ENCODE results near the gene FBXO21. TPM values are rescaled to one million over a fixed set of nuclear protein-coding genes. Genes with fewer than 3 reads are reported as not detected.
"Not testable (repeated sequence)": the region's sequence is repeated elsewhere in the genome, so short reads cannot be mapped to it uniquely, and the experiment has no call there.

FBXO21 gene
- total RNA-seq, 1 donor from 2014 or later: 35.4 TPM

DNA sequence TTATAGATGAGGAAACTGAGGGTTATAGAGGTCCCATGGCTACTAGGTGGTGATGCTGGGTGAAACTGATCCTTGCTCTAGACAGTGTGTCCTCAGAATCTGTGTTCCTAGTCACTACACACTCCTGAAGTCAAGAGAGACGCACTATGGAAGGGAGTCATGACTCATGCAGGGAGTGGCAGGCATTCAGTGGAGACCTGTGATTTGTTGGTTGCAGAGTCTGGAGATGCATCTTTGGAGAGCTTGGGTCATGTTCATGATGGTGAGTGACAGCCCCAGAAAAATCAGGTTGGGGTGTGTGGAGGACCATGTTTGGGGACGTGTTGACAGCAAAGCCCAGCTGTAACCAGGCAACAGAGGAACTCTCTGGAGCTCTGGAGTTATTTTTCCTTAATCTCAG lies 38.0 kb upstream of the FBXO21 start:
- ATAC-seq (no peak), DNase-seq (no peak)
- Histone ChIP-seq H3K4me3 (no peak overlapping the region), H3K9me3 (no peaks in the 10 kb centered on the region), H3K4me1 (no peaks in the 10 kb centered on the region), H3K27me3 (ENCODE audit: low read depth) (peaks cover 5% of the 10 kb centered on the region), H3K36me3 (no peaks in the 10 kb centered on the region), H3K27ac (no peak overlapping the region)
- intact Hi-C loops (cut with DNase I): no loop called here
- TF ChIP-seq, protein P1, sequence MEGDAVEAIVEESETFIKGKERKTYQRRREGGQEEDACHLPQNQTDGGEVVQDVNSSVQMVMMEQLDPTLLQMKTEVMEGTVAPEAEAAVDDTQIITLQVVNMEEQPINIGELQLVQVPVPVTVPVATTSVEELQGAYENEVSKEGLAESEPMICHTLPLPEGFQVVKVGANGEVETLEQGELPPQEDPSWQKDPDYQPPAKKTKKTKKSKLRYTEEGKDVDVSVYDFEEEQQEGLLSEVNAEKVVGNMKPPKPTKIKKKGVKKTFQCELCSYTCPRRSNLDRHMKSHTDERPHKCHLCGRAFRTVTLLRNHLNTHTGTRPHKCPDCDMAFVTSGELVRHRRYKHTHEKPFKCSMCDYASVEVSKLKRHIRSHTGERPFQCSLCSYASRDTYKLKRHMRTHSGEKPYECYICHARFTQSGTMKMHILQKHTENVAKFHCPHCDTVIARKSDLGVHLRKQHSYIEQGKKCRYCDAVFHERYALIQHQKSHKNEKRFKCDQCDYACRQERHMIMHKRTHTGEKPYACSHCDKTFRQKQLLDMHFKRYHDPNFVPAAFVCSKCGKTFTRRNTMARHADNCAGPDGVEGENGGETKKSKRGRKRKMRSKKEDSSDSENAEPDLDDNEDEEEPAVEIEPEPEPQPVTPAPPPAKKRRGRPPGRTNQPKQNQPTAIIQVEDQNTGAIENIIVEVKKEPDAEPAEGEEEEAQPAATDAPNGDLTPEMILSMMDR (IDR thresholded peaks at IDR 0.05): no peak

DNA sequence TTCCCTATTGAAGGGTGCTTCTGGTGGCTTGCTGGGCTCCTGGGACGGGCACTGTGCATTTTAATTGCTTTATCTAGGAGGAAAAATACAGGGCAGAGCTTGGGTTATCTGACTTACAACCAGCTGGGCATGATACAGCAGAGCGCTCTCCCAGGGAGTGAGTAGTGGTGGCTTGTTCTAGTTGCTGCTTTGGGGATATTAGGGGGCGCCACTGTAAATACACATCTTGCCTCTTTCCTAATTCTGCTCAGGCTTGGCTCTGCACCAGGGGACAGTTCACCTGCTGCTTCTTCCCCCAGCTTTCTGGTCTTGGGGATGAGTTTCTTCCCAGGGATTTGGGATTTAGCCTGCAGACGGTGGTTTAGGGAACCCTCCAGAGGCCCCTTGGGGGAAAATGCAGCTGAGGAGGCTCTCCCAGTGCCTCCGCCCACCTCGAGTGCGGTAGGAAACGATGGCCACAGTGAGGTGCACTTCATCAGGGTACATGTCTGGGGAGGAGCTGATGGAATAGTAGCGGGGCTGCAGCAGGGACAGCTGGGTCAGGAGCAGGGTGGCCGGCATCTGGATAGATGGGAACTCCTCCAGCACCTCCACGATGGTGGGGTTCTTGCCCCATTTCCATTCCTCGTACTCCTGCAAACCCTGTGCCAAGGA lies 36.9 kb upstream of the FBXO21 start:
- intact Hi-C loops (cut with DNase I): no loop called here
- H3K9me3 ChIP-seq: no peaks in the 10 kb centered on the region

DNA sequence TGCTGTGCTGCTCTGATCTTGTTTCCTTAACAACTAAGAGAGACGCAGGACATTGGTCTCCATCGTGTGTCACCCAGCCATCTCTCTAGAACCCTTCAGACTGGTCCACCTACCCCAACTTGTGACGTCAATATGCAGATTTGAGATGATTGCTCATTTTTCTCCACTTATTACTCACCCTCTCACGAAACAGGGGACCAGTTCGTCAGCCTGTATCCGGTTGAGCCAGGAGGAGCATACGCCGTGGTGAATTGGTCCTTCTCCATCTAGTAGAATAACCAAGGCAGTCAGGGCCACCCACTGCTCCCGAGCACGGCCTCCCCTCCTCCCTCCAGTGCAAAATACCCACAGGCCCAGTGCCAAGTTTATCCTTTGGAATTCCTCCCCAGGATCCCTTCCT lies 36.2 kb upstream of the FBXO21 start:
- Histone ChIP-seq H3K27me3 (ENCODE audit: low read depth) (no peaks in the 10 kb centered on the region), H3K36me3 (no peaks in the 10 kb centered on the region), H3K27ac (no peak overlapping the region), H3K4me3 (no peak overlapping the region), H3K4me1 (no peaks in the 10 kb centered on the region), H3K9me3 (no peaks in the 10 kb centered on the region)
- TF ChIP-seq, protein P1 (IDR thresholded peaks at IDR 0.05): no peak
- intact Hi-C loops (cut with DNase I): no loop called here
- ATAC-seq (no peak), DNase-seq (no peak)

More for the DNA sequence above, 36.9 kb upstream of the FBXO21 start:
- no peak overlapping the region for H3K4me3 ChIP-seq
- peaks cover 5% of the 10 kb centered on the region for H3K27me3 ChIP-seq (ENCODE audit: low read depth)
- H3K4me1 ChIP-seq: no peaks in the 10 kb centered on the region
- H3K36me3 ChIP-seq: no peaks in the 10 kb centered on the region
- ATAC-seq (no peak), DNase-seq (no peak)
- no peak overlapping the region for H3K27ac ChIP-seq
- TF ChIP-seq, protein P1 (IDR thresholded peaks at IDR 0.05): no peak

DNA sequence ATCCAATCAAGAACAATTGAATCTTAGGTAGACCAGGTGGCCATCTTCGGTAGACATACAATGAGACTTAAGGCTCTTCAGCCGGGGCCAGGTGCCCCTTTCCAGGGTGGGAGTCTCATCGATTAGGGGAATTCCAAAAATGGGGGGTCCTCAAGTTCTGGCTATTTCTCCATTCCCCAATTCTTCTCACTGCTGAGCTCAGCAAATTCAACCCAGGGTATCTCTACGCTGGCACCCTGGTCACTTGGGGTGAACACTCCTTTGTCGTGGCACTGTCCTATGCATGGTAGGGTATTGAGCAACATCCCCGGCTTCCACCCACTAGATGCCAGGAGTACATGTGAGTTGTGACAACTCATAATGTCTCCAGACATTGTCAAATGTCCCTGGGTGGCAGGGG lies 34.9 kb upstream of the FBXO21 start:
- TF ChIP-seq, protein P1 (IDR thresholded peaks at IDR 0.05): no peak
- peaks cover 4% of the 10 kb centered on the region for H3K27me3 ChIP-seq (ENCODE audit: low read depth)

DNA sequence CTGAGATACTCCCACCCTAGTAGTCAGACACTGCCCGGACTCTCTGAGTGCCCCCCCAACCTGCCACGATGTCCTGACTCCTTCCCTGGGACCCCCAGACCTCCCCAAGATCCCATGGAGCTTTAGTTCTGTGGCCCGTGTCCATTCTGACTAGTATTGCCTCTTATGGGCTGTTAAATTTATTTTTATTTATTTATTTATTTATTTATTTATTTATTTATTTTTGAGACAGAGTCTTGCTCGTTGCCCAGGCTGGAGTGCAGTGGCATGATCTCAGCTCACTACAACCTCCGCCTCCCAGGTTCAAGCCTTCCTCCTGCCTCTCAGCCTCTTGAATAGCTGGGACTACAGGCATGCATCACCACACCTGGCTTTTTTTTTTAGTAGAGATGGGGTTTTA lies 30.7 kb upstream of the FBXO21 start:
- H3K27me3 ChIP-seq (ENCODE audit: low read depth); H3K36me3 ChIP-seq; H3K27ac ChIP-seq; H3K9me3 ChIP-seq; H3K4me3 ChIP-seq; intact Hi-C loops (cut with DNase I); H3K4me1 ChIP-seq; ATAC-seq; DNase-seq: not testable (repeated sequence)

More for the DNA sequence above, 34.9 kb upstream of the FBXO21 start:
- no peak overlapping the region for H3K27ac ChIP-seq
- ATAC-seq: no peak
- no peaks in the 10 kb centered on the region for H3K9me3 ChIP-seq
- intact Hi-C loops (cut with DNase I): no loop called here
- H3K4me1 ChIP-seq: no peaks in the 10 kb centered on the region
- no peaks in the 10 kb centered on the region for H3K36me3 ChIP-seq
- DNase-seq: no peak
- no peak overlapping the region for H3K4me3 ChIP-seq

DNA sequence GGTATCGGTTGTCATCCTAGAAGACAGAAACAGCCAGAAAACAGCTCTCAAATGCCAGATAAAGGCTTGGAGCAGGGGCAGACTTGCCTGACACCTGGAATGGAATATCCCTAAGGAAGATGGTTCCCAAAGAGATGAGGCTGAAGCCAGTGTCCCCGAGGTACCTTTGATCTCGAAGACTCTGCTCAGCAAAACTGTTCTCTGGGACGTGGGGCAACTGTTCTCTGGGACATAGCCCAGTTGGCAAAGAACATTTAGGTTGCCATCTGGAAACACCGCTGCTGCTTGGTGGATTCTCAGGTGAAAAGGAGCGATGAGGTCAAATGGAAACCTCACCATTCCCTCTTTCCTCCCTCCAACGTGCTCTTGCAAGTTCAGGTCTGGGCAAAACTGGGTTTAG lies 27.9 kb upstream of the FBXO21 start:
- H3K4me1 ChIP-seq: no peaks in the 10 kb centered on the region
- ATAC-seq (no peak), DNase-seq (no peak)
- H3K27ac ChIP-seq: no peak overlapping the region
- TF ChIP-seq, protein P1 (IDR thresholded peaks at IDR 0.05): no peak
- H3K36me3 ChIP-seq: no peaks in the 10 kb centered on the region
- no peak overlapping the region for H3K4me3 ChIP-seq
- intact Hi-C loops (cut with DNase I): no loop called here
- H3K9me3 ChIP-seq: no peaks in the 10 kb centered on the region
- H3K27me3 ChIP-seq (ENCODE audit: low read depth): peaks cover 7% of the 10 kb centered on the region

All from lower lobe of right lung (tissue), 2 donors.